Measurements from ENCODE around the gene NBPF8.
"Not testable (repeated sequence)": the region's sequence is repeated elsewhere in the genome, so short reads cannot be mapped to it uniquely, and the experiment has no call there.

NBPF8 gene, protein sequence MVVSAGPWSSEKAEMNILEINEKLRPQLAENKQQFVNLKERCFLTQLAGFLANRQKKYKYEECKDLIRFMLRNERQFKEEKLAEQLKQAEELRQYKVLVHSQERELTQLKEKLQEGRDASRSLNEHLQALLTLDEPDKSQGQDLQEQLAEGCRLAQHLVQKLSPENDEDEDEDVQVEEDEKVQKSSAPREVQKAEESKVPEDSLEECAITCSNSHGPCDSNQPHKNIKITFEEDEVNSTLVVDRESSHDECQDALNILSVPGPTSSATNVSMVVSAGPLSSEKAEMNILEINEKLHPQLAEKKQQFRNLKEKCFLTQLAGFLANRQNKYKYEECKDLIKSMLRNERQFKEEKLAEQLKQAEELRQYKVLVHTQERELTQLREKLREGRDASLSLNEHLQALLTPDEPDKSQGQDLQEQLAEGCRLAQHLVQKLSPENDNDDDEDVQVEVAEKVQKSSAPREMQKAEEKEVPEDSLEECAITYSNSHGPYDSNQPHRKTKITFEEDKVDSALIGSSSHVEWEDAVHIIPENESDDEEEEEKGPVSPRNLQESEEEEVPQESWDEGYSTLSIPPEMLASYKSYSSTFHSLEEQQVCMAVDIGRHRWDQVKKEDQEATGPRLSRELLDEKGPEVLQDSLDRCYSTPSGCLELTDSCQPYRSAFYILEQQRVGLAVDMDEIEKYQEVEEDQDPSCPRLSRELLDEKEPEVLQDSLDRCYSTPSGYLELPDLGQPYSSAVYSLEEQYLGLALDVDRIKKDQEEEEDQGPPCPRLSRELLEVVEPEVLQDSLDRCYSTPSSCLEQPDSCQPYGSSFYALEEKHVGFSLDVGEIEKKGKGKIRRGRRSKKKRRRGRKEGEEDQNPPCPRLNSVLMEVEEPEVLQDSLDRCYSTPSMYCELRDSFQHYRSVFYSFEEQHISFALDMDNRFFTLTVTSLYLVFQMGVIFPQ

DNA sequence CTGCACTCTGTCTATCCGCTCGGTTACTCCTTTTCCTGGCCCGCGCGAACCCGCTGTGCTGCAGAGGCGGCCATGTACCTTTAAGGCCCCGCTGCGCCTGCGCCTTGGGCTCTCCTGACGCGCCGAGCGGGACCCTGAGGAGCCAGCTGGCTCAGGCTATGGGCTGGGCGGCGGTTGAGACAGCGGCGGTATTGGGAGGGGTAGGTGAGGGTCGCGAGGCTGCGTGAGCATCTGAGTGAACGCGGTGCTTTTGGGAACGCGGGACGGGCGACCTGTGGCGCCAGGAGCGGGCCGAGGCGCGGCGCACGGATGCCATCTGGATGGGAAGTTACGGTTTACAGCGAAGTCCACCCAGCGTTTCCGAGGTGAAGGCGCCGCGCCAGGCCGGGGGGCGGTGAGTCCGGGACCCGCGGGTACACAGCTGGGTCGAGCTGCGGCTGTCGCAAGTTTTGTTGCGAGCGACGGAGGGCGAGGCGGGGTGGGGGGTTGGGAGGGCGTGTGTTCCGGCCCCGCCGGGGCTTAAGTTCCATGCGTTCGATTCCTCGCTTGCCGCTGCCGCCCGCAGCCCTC lies at the start of gene NBPF8:
Gene NBPF8 (plus strand): TSS at position 125 of the 570 bp plus-strand sequence. CDS start 21,488 bp downstream, outside the sequence.
- DNase-seq = not testable (repeated sequence)

DNA sequence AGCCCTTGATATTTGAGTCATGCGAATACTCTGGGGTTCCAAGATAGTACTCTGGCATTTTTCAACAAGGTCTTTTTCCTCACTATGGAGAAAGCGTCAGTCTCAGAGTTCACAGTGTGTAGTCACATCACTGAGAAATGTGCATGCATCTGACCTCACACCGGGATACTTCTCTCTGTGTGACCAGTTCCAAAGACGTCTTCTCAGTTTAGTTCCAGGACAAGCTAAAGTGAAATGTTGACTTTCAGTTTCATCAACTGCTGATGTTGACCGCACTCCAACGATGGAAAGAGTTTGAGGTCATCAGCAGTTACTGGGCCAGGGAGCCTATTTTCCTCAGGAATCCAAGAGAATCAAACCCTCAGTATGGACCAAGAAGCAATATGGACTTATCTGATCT lies 47.1 kb upstream of the NBPF8 start:
- DNase-seq = not testable (repeated sequence)

DNA sequence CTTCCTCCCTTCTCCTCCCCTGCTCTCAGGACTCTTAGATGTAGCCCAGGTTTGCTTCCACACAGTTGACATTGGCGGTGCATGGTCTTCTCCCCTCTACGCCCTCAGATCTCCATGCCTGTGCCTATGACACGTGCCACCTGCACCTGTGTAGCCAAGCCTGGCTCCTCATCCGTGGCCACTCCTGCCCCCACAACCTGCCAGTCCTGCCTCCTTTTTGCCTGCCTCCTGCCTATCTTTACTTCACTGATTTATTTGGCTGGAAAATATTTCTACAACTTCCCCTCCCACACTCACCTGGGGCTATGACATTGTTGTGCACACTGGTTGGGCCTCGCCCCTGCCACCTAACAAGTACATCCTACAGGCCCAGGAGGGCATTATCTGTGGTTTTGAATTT lies 28.2 kb upstream of the NBPF8 start:
- not testable (repeated sequence) for DNase-seq

DNA sequence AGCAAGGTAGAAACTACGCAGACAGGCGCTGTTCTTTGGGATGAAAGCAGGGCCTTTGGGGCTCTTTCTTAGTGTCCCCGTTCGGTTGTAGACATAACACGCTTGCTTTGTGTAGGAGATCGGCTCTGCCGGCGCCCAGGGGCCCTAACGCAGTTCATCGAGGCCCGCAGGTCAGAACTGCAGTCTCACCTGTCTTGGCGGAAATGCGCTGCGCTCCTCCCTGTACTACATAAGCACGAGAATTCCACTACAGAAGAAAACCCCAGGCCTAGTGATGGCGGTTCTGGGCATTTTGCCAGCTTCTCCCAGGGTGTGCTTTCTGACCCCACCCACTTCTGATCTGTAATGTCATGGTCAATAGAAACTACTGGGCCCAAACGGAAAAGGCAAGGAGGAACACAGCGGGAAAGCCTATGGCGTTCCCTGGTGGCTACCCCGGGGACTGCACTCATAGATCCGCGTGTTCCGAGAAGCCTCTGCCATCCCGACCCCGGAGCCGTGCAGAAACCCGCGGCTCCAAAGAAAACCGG lies 26.2 kb upstream of the NBPF8 start:
- peak; percentile 0 for DNase-seq

DNA sequence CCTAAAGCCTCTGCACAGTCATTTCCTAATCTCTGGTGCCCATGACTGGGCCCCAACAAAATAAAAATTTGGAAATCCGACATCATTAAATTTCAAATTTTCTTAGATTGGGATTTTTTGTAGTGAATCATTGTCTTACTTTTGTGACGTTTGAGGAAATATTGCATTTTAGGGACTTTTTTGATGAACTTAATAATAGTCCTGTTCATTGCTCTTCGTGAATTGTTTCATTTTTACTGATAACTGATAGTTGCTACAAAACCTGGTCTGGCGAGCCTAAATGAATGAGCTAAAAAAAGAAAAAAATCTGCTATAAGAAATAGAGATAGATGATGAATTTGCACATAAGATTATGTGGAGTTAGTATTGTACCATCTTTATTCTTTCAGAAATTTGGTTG lies 23.5 kb upstream of the NBPF8 start:
- not testable (repeated sequence) for DNase-seq

DNA sequence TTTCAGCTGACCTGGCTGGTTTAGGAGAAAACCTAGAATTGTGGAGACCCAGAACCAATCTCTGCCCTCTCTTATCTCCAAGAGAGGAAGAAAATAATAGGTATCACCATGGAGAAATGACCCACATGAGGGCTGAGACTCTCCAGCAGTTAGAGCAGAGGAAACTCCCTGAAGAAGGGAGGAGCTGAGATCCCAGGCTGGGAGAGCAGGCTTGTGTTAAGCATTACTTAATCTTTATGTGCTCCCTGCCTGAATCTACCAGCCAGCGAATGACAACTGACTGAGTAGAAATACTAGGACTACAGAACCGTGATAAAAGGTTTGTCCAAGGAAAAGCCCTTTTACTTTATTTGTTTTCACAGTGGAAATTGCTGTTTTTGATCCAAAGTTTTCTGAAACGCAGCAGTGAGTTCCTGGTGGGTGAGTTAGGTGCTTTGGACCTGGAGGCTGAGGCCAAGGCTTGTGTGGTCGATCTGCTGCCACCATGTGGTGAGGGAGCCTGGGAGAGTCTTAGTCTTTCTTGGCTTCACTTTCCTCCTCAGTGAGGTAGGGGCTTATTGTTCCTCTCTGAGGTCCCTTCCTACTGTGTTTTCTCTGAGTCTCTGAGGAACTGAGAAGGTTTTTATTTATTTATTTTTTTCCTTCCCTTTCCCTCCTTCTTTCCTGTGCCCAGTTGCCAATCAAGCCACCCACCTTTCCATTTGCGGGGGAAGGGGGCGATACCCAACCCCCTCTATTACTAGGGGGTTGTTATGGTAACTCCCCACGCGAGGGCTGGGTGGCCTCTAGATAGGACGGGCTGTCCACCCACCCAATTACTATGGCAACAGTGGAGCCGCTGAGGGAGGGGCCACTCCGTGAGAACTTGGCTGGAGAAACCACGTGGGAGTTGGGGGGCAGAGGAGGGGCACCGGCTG lies 21.3 kb upstream of the NBPF8 start:
- not testable (repeated sequence) for DNase-seq

DNA sequence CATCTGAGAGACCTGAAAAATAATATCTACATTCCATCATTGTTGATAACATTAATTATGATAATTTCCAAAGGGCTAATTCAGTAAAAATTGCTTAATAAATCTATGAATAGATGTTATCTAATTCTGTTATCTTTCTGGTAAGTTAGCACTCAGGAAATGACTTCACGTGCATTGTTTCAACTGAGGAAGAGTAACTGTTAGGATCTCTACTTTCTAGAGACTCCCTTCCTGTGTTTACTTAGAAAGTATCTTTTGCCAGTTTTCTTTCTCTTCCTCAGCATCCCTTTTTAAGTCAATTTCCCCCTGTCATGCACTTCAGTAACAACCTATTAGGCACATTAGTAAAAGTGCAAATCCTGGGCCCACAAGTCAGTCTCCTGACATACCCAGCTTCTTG lies 9.5 kb upstream of the NBPF8 start:
- not testable (repeated sequence) for DNase-seq

DNA sequence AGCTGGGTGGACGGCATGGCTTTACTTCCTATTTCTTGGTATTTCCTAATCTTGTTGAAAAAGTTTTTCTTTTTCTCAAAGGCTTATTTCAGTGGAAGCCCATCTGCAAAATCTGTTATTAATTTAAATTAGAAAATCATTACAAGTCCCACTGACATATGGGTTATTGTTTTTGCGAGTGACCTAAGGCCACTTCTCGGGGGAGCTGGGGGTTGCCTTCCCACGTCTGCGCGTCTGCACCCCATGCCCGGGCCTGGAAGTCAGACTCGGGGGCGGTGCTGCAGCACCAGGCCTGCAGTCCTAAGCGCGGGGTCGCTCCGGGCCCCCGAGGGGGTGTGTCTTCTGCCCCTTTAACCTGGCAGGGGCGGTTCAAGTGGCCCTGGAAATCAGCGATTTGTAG lies 384 bp upstream of the NBPF8 start:
- DNase-seq = not testable (repeated sequence)

DNA sequence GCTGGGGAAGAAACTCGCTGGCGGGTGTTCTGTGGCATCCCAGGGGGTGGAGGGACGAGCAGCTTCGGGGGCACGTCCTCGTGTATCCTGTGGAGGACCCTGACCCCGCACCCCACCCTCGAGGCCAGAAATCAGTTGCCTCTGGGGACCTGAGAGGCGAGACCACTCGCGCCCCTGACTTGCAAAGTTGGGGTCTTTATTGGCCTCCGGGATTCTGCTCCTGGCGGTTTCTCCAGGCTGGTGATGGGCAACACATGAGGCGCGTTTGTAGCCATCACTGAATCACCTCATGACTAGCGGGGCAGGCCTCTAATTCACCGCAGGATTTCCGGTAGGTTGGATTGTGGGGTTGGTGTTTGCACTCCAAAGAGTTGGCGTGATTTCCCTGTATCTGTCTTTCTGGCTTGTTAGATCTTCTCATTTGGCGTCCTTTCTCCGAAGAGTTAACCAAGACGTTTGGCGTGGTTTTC lies 692 bp downstream of the NBPF8 start:
- not testable (repeated sequence) for DNase-seq

DNA sequence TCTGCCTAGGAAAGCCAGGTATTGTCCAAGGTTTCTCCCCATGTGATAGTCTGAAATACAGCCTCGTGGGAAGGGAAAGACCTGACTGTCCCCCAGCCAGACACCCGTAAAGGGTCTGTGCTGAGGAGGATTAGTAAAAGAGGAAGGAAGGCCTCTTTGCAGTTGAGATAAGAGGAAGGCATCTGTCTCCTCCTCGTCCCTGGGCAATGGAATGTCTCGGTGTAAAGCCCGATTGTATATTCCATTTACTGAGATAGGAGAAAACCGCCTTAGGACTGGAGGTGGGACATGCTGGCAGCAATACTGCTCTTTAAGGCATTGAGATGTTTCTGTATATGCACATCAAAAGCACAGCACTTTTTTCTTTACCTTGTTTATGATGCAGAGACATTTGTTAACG lies 10.2 kb downstream of the NBPF8 start:
- not testable (repeated sequence) for DNase-seq

DNA sequence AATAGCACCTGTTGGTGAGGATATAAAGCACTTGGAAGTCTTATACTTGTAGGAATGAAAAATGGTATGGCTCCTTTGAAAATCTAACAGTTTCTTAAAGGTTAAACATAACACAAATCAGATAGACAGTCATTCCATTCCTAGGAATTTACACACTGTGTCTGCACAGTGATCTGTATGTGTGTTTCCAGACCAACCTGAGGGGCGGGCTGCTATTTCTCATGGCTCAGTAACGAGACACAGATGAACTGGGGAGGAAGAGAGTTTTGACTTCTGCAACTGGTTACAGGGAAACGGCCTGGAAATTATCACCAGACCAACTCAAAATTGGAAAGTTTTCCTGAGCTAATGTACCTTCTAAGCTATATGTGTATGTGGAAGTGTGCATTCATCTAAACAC lies 16.8 kb downstream of the NBPF8 start:
- DNase-seq = not testable (repeated sequence)

DNA sequence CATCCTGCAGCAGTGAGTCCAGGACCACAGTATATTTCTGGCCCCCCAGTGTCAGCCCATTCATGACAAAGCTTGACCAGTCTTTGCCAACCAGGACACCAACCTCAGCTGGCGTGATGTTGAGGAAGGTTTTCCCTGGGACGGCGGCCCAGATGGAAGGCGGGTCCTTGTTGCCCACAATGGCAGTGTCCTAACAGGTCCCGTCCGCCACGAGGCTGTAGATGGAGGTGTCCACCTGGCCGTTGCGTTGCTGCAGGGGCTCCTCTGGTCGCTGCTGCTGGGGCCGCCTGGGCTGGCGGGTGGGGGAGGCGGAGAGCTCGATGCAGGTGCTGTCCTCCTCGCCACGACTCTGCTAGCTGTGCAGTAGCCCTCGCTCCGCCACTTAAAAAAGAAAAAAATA lies 19.0 kb downstream of the NBPF8 start:
- not testable (repeated sequence) for DNase-seq

DNA sequence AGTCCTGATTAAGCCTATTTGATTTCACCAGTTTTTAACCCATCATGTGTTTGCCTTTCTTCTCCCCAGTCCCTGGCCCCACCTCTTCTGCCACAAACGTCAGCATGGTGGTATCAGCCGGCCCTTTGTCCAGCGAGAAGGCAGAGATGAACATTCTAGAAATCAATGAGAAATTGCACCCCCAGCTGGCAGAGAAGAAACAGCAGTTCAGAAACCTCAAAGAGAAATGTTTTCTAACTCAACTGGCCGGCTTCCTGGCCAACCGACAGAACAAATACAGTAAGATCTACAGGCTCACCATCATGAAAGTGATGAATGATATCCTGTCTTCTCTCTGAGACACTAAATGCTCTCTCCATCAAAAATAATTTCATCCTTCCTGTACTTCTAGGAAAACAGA lies 34.3 kb downstream of the NBPF8 start:
- not testable (repeated sequence) for DNase-seq
